H1 (cell line): ENCODE results near the gene SMYD4. TPM values are rescaled to one million over a fixed set of nuclear protein-coding genes. Genes with fewer than 3 reads are reported as not detected.

ENCODE experiments used
- CTCF ChIA-PET: fragments of 300-600 bp; sonication (Branson Sonifier 250); formaldehyde crosslinking; loops from one replicate; lab custom pipeline; 2021; ENCODE audit not compliant: partially characterized antibody; lab: Charles Lee
- POLR2A ChIA-PET: fragments of 300-600 bp; sonication (Branson Sonifier 250); formaldehyde crosslinking; loops from one replicate; lab custom pipeline; 2021; ENCODE audit warnings: inconsistent platforms; ENCODE audit not compliant: partially characterized antibody; lab: Charles Lee
- DNase-seq, 2 experiments: peaks; one replicate each; pipeline versions ENCODE4 v3.0.0 to v3.0.0-alpha.2; 2010 to 2022; ENCODE audit warnings: low spot score in 2 of 2, low read depth in 1 of 2, mixed read lengths in 1 of 2
- FAIRE-seq: peaks from 2 replicates; lab custom pipeline; 2011; peaks lifted over from hg19 to GRCh38; lab: Jason Lieb, UNC
- H2AFZ ChIP-seq: 2 replicates; pipeline ENCODE4 v1.8.1; 2012; ENCODE audit warnings: low read length, inconsistent platforms
- H2AK5ac ChIP-seq: 2 replicates; pipeline ENCODE4 v1.6.1; 2013; ENCODE audit warnings: low read depth, low read length
- H2BK120ac ChIP-seq: replicated peaks from 2 replicates; pipeline ENCODE3; 2013; ENCODE audit warnings: low read depth, low read length, inconsistent platforms
- H2BK12ac ChIP-seq: 2 replicates; pipeline ENCODE4 v1.6.1; 2013; ENCODE audit warnings: low read depth, low read length
- H2BK15ac ChIP-seq: 2 replicates; pipeline ENCODE4 v1.6.1; 2013; ENCODE audit warnings: low read length
- H2BK20ac ChIP-seq: 2 replicates; pipeline ENCODE4 v1.6.1; 2013; ENCODE audit warnings: low read length
- H2BK5ac ChIP-seq: 2 replicates; pipeline ENCODE4 v1.6.1; 2013; ENCODE audit warnings: low read depth, low read length
- H3K14ac ChIP-seq: 2 replicates; pipeline ENCODE4 v1.6.1; 2013; ENCODE audit warnings: inconsistent platforms; ENCODE audit not compliant: insufficient read length
- H3K18ac ChIP-seq: 2 replicates; pipeline ENCODE4 v1.6.1; 2013; ENCODE audit warnings: low read length; ENCODE audit errors: extremely low read depth
- H3K23ac ChIP-seq: 2 replicates; pipeline ENCODE4 v1.6.1; 2013; ENCODE audit warnings: inconsistent platforms; ENCODE audit not compliant: insufficient read length
- H3K23me2 ChIP-seq: 2 replicates; pipeline ENCODE4 v1.6.1; 2013; ENCODE audit warnings: low read depth, low read length
- H3K27ac ChIP-seq: 2 replicates; pipeline ENCODE4 v1.6.1; 2011; ENCODE audit warnings: low read depth, low read length, inconsistent platforms
- H3K27me3 ChIP-seq, 4 experiments: replicated peaks in 1 of 4; 1 replicate in 1 of 4; 2 replicates in 3 of 4; pipeline versions ENCODE4 v1.6.1 to v1.8.1; 2011 to 2013; ENCODE audit warnings: low read length in 3 of 4, mild to moderate bottlenecking in 3 of 4, inconsistent platforms in 2 of 4, mixed read lengths in 2 of 4, moderate library complexity in 1 of 4; ENCODE audit not compliant: control insufficient read depth in 3 of 4, insufficient read depth in 3 of 4; ENCODE audit errors: extremely low read depth in 1 of 4
- H3K36me3 ChIP-seq, 4 experiments: 2 replicates each; pipeline versions ENCODE4 v1.6.1 to v1.8.1; 2011 to 2013; ENCODE audit warnings: mild to moderate bottlenecking in 4 of 4, low read length in 3 of 4, moderate library complexity in 2 of 4, control low read depth in 1 of 4, inconsistent platforms in 1 of 4; ENCODE audit not compliant: insufficient read depth in 4 of 4, control insufficient read depth in 2 of 4
- H3K4ac ChIP-seq: replicated peaks from 2 replicates; pipeline ENCODE3; 2013; ENCODE audit warnings: low read length, low read depth, mixed read lengths, inconsistent platforms; ENCODE audit not compliant: insufficient read length
- H3K4me1 ChIP-seq, 4 experiments: replicated peaks in 1 of 4; 1 replicate in 1 of 4; 2 replicates in 3 of 4; pipeline versions ENCODE4 v1.6.1 to v1.8.1; 2011 to 2013; ENCODE audit warnings: low read length in 3 of 4, inconsistent platforms in 2 of 4, mixed read lengths in 1 of 4; ENCODE audit not compliant: insufficient read depth in 4 of 4, control insufficient read depth in 3 of 4
- H3K4me2 ChIP-seq, 2 experiments: 2 replicates each; pipeline versions ENCODE4 v1.6.1 to v1.8.1; 2011 to 2013; ENCODE audit warnings: low read depth in 2 of 2, low read length in 2 of 2, control low read depth in 1 of 2, inconsistent platforms in 1 of 2, mild to moderate bottlenecking in 1 of 2; ENCODE audit not compliant: insufficient read depth in 1 of 2
- H3K4me3 ChIP-seq, 4 experiments: fragments of 200-600, 300-600 bp in 1 of 4; sonication (generic), shearing (Covaris generic), sonication (Bioruptor Twin) in 1 of 4; 2 replicates each; pipeline versions ENCODE4 v1.5.1 to v1.8.1; 2011 to 2016; ENCODE audit warnings: low read length in 4 of 4, low read depth in 3 of 4, control low read depth in 2 of 4, inconsistent platforms in 2 of 4, mild to moderate bottlenecking in 2 of 4, mixed read lengths in 1 of 4, moderate library complexity in 1 of 4; ENCODE audit not compliant: insufficient read depth in 2 of 4; ENCODE audit errors: extremely low read depth in 1 of 4
- H3K56ac ChIP-seq: replicated peaks from 2 replicates; pipeline ENCODE3; 2013; ENCODE audit warnings: low read depth, mild to moderate bottlenecking, mixed read lengths, low read length, inconsistent platforms; ENCODE audit not compliant: insufficient read length
- H3K79me1 ChIP-seq: 2 replicates; pipeline ENCODE4 v1.6.1; 2013; ENCODE audit warnings: low read depth, low read length, control low read depth
- H3K79me2 ChIP-seq, 2 experiments: 2 replicates each; pipeline versions ENCODE4 v1.6.1 to v1.8.1; 2012 to 2013; ENCODE audit warnings: low read length in 2 of 2, mild to moderate bottlenecking in 2 of 2, inconsistent platforms in 1 of 2; ENCODE audit not compliant: insufficient read depth in 2 of 2, control insufficient read depth in 1 of 2
- H3K9ac ChIP-seq, 4 experiments: replicated peaks in 1 of 4; 1 replicate in 1 of 4; 2 replicates in 3 of 4; pipeline versions ENCODE4 v1.6.1 to v1.8.1; 2011 to 2013; ENCODE audit warnings: low read depth in 3 of 4, low read length in 3 of 4, control low read depth in 2 of 4, mild to moderate bottlenecking in 2 of 4, moderate library complexity in 2 of 4, inconsistent platforms in 1 of 4; ENCODE audit errors: extremely low read depth in 1 of 4
- H3K9me3 ChIP-seq, 2 experiments: 2 replicates each; pipeline versions ENCODE4 v1.6.1 to v1.8.1; 2012 to 2013; ENCODE audit warnings: mild to moderate bottlenecking in 2 of 2, moderate library complexity in 2 of 2, control low read depth in 1 of 2, inconsistent platforms in 1 of 2, low read depth in 1 of 2, low read length in 1 of 2, mixed read lengths in 1 of 2; ENCODE audit not compliant: insufficient read depth in 2 of 2
- H4K20me1 ChIP-seq, 2 experiments: replicated peaks in 1 of 2; 2 replicates each; pipeline versions ENCODE3 to v1.8.1; 2011 to 2013; ENCODE audit warnings: inconsistent platforms in 2 of 2, low read length in 2 of 2, mild to moderate bottlenecking in 1 of 2; ENCODE audit not compliant: insufficient read depth in 2 of 2, control insufficient read depth in 1 of 2
- H4K5ac ChIP-seq: 2 replicates; pipeline ENCODE4 v1.6.1; 2013; ENCODE audit warnings: low read length, low read depth, mixed read lengths, inconsistent platforms; ENCODE audit not compliant: insufficient read length
- H4K8ac ChIP-seq: 2 replicates; pipeline ENCODE4 v1.8.0; 2013; ENCODE audit warnings: mild to moderate bottlenecking, moderate library complexity, low read length, inconsistent platforms; ENCODE audit not compliant: insufficient read depth; ENCODE audit errors: extremely low read depth
- H4K91ac ChIP-seq: replicated peaks from 2 replicates; pipeline ENCODE3; 2013; ENCODE audit warnings: low read length, mixed read lengths, inconsistent platforms; ENCODE audit not compliant: insufficient read length
- EZH2 ChIP-seq: fragments of 200-600 bp; sonication (generic); IDR thresholded peaks from 2 replicates; pipeline ENCODE4 v1.7.1; 2012; ENCODE audit warnings: low read depth, mild to moderate bottlenecking, moderate library complexity, low read length, inconsistent platforms; ENCODE audit not compliant: severe bottlenecking
- HDAC6 ChIP-seq: IDR thresholded peaks from one replicate; pipeline ENCODE4 v1.7.1; 2012; ENCODE audit warnings: low read depth, mild to moderate bottlenecking, inconsistent platforms, low read length, moderate library complexity
- JUND ChIP-seq: IDR thresholded peaks from 2 replicates; pipeline ENCODE4 v1.6.1; 2011; ENCODE audit warnings: mild to moderate bottlenecking, improper control_type of control experiment, low read length
- SIRT6 ChIP-seq: IDR thresholded peaks from one replicate; pipeline ENCODE4 v1.7.1; 2012; ENCODE audit warnings: low read length, inconsistent platforms
- TBP ChIP-seq: IDR thresholded peaks from 2 replicates; pipeline ENCODE4 v1.6.1; 2011; ENCODE audit warnings: low read depth, low read length, improper control_type of control experiment
- WGBS, 2 experiments: shearing (Covaris generic) in 1 of 2; methylation state at CpG; one replicate each; pipeline versions ENCODE4 v1.1.6 to v1.1.7; 2013 to 2015; ENCODE audit warnings: low lambda C conversion rate in 2 of 2, mixed read lengths in 2 of 2, inconsistent platforms in 1 of 2, low coverage in 1 of 2, missing lambda C conversion rate in 1 of 2; ENCODE audit not compliant: insufficient replicate concordance in 2 of 2, insufficient coverage in 1 of 2, insufficient read length in 1 of 2; ENCODE audit errors: extremely low coverage in 1 of 2, missing lambda C conversion rate in 1 of 2; 5-methylcytosine and 5-hydroxymethylcytosine counted together
- polyA plus RNA-seq, 7 experiments: library from polyadenylated mRNA; depleted of rRNA in 3 of 7; stranded (reverse) in 5 of 7; unstranded in 2 of 7; fragments of >200 nt in 5 of 7; fragments of 200-250 nt in 2 of 7; gene quantifications; 1 replicate in 5 of 7; 2 replicates in 1 of 7; 4 replicates in 1 of 7; pipeline versions ENCODE4 v1.2.1 to v1.2.3, GENCODE V29; 2011 to 2013; ENCODE audit warnings: missing spikeins in 2 of 7, mixed read lengths in 2 of 7
- total RNA-seq: library from RNA; stranded (reverse); fragmentation: NEBNext Ultra II Directional; extraction: Animal tissue kit (Norgen Biotek cat#: 25700); gene quantifications from 2 replicates; pipeline ENCODE4 v1.2.1, GENCODE V29; 2021
- TF ChIP-seq, protein P1 (sequence below): IDR thresholded peaks from 2 replicates; pipeline ENCODE4 v1.6.1; 2012; ENCODE audit warnings: inconsistent platforms

Gene SMYD4
- total and polyA plus RNA-seq, 2 of the 8 experiments (the other 6 are each of a cell fraction or from before 2014, with no cell fraction given), result 10.5 to 23.4 TPM

DNA sequence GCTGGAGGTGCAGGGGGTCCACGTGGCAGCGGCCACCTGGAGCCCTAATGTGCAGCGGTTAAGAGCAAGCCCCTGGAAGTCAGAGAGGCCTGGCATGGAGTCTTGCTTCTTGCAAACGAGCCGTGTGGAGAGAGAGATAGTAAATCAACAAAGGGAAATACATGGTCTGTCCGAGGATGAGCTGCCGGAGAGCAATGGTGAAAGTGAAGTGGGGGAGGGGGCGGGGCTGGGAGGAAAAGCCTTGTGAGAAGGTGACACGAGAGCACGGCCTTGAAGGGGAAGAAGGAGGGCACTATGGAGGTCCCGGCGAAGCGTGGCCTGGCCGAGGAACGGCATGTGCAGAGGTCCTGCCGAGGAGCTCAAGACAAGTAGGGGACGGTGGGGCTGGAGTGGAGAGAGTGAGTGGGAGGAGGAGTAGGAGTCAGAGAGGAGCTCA, 73.9 kb downstream of the SMYD4 start:
- POLR2A ChIA-PET, result interaction anchor here (0.6 to 5.2 kb wide), 4 partner anchors 10 to 48 kb away, joined by 3 to 30 read pairs (median 4); no protein-coding TSS in a partner anchor
- H3K9me3 ChIP-seq, result no peaks in the 10 kb centered on the region

More for the DNA sequence above, 73.9 kb downstream of the SMYD4 start:
- Histone ChIP-seq H3K56ac (no peak overlapping the region), H2BK12ac (no peak overlapping the region), H3K23ac (no peak overlapping the region), H3K4me3 (no peak overlapping the region), H3K27ac (no peak overlapping the region), H2BK120ac (no peak overlapping the region), H3K79me2 (no peaks in the 10 kb centered on the region), H2AK5ac (no peak overlapping the region), H3K4me2 (no peak overlapping the region), H4K8ac (peak overlapping the region; percentile 79), H3K4me1 (peaks cover 0 to 16% (median 11%) of the 10 kb centered on the region in 4 experiments; a peak in 6 of 7 replicates), H2BK15ac (peak overlapping the region; percentile 99; the same call in 1 of the 2 replicates), H3K23me2 (no peaks in the 10 kb centered on the region), H3K9ac (no peak overlapping the region), H3K27me3 (no peaks in the 10 kb centered on the region), H2BK20ac (no peak overlapping the region), H3K14ac (no peak overlapping the region), H2AFZ (peak overlapping the region; percentile 11; the same call in 1 of the 2 replicates), H3K79me1 (no peaks in the 10 kb centered on the region), H3K4ac (no peak overlapping the region), H4K91ac (peak overlapping the region; percentile 65), H4K20me1 (no peaks in the 10 kb centered on the region), H2BK5ac (no peak overlapping the region), H4K5ac (no peak overlapping the region), H3K18ac (no peak overlapping the region), H3K36me3 (no peaks in the 10 kb centered on the region)
- no peak for DNase-seq
- 90% methylated on average over 14 of the region's 17 CpGs; no CpG with 5 or more reads in 1 of the 2 experiments for WGBS, 2 experiments
- TF ChIP-seq SIRT6 (no peak), HDAC6 (no peak), TBP (no peak), JUND (no peak), EZH2 (no peak)
- TF ChIP-seq, protein P1, sequence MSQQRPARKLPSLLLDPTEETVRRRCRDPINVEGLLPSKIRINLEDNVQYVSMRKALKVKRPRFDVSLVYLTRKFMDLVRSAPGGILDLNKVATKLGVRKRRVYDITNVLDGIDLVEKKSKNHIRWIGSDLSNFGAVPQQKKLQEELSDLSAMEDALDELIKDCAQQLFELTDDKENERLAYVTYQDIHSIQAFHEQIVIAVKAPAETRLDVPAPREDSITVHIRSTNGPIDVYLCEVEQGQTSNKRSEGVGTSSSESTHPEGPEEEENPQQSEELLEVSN, result no peak
- no peak for FAIRE-seq
- CTCF ChIA-PET, result interaction anchor here (0.6 to 6.8 kb wide), 10 partner anchors 8 to 182 kb away, joined by 3 to 48 read pairs (median 4); no protein-coding TSS in a partner anchor
